Dendritic cell treated with granulocyte-macrophage colony-stimulating factor and Interleukin-4, amounts not matched to agents 40 ng/mL and 50 ng/mL, for 4 days (primary cell): ENCODE results near the gene SIT1.

Experiments used
- H3K27ac Mint-ChIP-seq: one replicate; pipeline ENCODE4 v1.8.0; 2022; ENCODE audit warnings: mild to moderate bottlenecking, mixed read lengths
- H3K27me3 Mint-ChIP-seq: one replicate; pipeline ENCODE4 v1.8.0; 2022; ENCODE audit warnings: mild to moderate bottlenecking, mixed read lengths
- H3K36me3 Mint-ChIP-seq: one replicate; pipeline ENCODE4 v1.8.0; 2022; ENCODE audit warnings: low read depth, mixed read lengths
- H3K4me1 Mint-ChIP-seq: one replicate; pipeline ENCODE4 v1.8.0; 2022; ENCODE audit warnings: low read depth, mixed read lengths
- H3K4me3 Mint-ChIP-seq: one replicate; pipeline ENCODE4 v1.8.0; 2022; ENCODE audit warnings: mild to moderate bottlenecking, moderate library complexity, mixed read lengths
- H3K9me3 Mint-ChIP-seq: one replicate; pipeline ENCODE4 v1.8.0; 2022; ENCODE audit warnings: mixed read lengths
- intact Hi-C: fragments of 100-400 bp; cut with micrococcal nuclease; formaldehyde crosslinking; loops from one replicate; pipeline ENCODE4 v1.15.0; 2022

Gene SIT1

DNA sequence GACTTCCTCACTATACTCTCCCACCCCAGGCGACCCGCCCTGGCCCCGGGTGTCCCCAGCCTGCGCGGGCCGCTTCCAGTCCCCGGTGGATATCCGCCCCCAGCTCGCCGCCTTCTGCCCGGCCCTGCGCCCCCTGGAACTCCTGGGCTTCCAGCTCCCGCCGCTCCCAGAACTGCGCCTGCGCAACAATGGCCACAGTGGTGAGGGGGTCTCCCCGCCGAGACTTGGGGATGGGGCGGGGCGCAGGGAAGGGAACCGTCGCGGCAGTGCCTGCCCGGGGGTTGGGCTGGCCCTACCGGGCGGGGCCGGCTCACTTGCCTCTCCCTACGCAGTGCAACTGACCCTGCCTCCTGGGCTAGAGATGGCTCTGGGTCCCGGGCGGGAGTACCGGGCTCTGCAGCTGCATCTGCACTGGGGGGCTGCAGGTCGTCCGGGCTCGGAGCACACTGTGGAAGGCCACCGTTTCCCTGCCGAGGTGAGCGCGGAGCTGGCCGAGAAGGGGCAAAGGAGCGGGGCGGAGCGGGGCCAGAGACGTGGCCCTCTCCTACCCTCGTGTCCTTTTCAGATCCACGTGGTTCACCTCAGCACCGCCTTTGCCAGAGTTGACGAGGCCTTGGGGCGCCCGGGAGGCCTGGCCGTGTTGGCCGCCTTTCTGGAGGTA lies 25.1 kb upstream of the SIT1 start:
- no peaks in the 10 kb centered on the region for H3K9me3 Mint-ChIP-seq
- H3K4me3 Mint-ChIP-seq = peak overlapping the region; percentile 66
- intact Hi-C loops = no loop called here
- H3K27me3 Mint-ChIP-seq = peaks cover 46% of the 10 kb centered on the region
- no peaks in the 10 kb centered on the region for H3K36me3 Mint-ChIP-seq
- peaks cover 9% of the 10 kb centered on the region for H3K4me1 Mint-ChIP-seq
- no peak overlapping the region for H3K27ac Mint-ChIP-seq

DNA sequence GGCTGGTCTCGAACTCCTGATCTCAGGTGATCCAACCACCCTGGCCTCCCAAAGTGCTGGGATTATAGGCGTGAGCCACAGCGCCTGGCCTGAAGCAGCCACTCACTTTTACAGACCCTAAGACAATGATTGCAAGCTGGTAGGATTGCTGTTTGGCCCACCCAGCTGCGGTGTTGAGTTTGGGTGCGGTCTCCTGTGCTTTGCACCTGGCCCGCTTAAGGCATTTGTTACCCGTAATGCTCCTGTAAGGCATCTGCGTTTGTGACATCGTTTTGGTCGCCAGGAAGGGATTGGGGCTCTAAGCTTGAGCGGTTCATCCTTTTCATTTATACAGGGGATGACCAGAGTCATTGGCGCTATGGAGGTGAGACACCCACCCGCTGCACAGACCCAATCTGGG lies 24.5 kb upstream of the SIT1 start:
- intact Hi-C loops = no loop called here
- H3K4me3 Mint-ChIP-seq = no peak overlapping the region
- H3K27me3 Mint-ChIP-seq = peaks cover 45% of the 10 kb centered on the region
- H3K27ac Mint-ChIP-seq = no peak overlapping the region
- H3K9me3 Mint-ChIP-seq = no peaks in the 10 kb centered on the region
- peaks cover 9% of the 10 kb centered on the region for H3K4me1 Mint-ChIP-seq
- H3K36me3 Mint-ChIP-seq = no peaks in the 10 kb centered on the region

DNA sequence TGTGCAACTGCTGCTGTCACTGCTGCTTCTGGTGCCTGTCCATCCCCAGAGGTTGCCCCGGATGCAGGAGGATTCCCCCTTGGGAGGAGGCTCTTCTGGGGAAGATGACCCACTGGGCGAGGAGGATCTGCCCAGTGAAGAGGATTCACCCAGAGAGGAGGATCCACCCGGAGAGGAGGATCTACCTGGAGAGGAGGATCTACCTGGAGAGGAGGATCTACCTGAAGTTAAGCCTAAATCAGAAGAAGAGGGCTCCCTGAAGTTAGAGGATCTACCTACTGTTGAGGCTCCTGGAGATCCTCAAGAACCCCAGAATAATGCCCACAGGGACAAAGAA lies 23.3 kb upstream of the SIT1 start:
- Mint-ChIP-seq H3K27me3 (peaks cover 42% of the 10 kb centered on the region), H3K4me3 (no peak overlapping the region), H3K36me3 (no peaks in the 10 kb centered on the region), H3K4me1 (peaks cover 9% of the 10 kb centered on the region), H3K9me3 (no peaks in the 10 kb centered on the region), H3K27ac (no peak overlapping the region)
- intact Hi-C loops = no loop called here

DNA sequence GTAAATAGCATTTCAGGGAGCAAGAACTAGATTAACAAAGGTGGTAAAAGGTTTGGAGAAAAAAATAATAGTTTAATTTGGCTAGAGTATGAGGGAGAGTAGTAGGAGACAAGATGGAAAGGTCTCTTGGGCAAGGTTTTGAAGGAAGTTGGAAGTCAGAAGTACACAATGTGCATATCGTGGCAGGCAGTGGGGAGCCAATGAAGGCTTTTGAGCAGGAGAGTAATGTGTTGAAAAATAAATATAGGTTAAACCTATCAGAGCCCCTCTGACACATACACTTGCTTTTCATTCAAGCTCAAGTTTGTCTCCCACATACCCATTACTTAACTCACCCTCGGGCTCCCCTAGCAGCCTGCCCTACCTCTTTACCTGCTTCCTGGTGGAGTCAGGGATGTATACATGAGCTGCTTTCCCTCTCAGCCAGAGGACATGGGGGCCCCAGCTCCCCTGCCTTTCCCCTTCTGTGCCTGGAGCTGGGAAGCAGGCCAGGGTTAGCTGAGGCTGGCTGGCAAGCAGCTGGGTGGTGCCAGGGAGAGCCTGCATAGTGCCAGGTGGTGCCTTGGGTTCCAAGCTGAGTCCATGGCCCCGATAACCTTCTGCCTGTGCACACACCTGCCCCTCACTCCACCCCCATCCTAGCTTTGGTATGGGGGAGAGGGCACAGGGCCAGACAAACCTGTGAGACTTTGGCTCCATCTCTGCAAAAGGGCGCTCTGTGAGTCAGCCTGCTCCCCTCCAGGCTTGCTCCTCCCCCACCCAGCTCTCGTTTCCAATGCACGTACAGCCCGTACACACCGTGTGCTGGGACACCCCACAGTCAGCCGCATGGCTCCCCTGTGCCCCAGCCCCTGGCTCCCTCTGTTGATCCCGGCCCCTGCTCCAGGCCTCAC lies 22.6 kb upstream of the SIT1 start, which contains the start of gene CA9:
Gene CA9 (plus strand): TSS at position 797 of the 893 bp plus-strand sequence. CDS start 32 bp downstream, at position 829.
- Mint-ChIP-seq H3K4me1 (peaks cover 9% of the 10 kb centered on the region), H3K9me3 (no peaks in the 10 kb centered on the region), H3K27me3 (peaks cover 40% of the 10 kb centered on the region), H3K36me3 (no peaks in the 10 kb centered on the region), H3K27ac (no peak within 1 kb of the TSS), H3K4me3 (no peak within 1 kb of the TSS)
- intact Hi-C loops = no loop called here

DNA sequence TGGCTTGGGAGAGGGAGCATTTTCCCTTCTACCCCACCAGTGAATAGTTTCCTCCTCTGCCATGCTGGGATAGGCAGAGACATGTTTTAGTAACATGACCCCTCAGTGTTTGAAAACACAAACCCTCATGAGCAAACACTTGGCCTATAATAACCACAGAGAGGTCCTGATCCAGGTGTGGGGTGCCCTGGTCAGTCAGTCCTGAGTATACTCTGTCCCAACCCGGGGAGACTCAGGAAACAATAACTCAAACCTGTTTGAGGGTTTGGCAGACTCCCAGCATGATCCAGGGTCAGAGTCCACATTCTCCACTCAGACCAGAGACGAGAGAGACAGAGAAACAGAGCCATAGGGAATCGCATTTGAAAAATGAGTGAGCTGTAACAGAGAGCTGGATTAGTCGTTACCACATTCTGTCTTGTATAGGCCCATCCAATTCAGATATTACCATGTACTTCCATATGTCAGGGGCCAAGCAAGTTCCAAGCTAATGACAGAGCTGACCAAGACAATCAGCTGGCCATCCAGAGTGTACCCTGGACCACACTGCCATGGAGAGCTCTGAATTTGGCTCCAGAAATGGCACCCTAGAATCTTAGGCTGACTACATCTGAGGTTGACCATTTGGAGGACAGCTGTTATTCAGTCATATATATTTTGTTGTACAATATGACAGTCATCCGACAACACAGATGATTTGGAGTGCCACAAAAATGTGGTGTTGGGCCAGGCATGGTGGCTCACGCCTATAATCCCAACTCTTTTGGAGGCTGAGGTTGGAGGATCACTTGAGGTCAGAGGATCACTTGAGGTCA lies 18.8 kb upstream of the SIT1 start:
- Mint-ChIP-seq H3K4me3 (no peak overlapping the region), H3K27me3 (peaks cover 16% of the 10 kb centered on the region), H3K4me1 (peaks cover 11% of the 10 kb centered on the region), H3K36me3 (no peaks in the 10 kb centered on the region), H3K27ac (no peak overlapping the region), H3K9me3 (no peaks in the 10 kb centered on the region)
- intact Hi-C loops = no loop called here

DNA sequence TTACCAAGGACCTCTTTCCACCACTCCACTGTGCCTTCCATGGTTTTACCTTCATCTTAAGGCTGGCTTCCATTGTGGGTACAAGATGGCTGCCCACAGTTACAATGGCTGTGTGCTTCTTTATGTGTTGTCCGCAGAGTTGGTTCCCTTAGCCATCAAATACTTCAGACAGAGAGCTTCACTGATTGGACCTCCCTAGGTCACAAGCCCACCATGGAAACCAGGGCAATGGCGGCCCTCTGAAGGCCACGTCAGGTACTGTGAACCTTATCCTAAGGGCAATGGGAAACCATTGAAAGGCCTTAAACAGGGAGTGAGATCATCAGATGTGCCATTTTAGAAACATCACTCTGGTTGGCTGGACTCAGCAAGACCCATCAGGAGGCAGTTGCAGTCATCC lies 17.2 kb upstream of the SIT1 start:
- Mint-ChIP-seq H3K9me3 (no peaks in the 10 kb centered on the region), H3K4me3 (no peak overlapping the region), H3K36me3 (no peaks in the 10 kb centered on the region), H3K27me3 (peaks cover 2% of the 10 kb centered on the region), H3K4me1 (peaks cover 20% of the 10 kb centered on the region), H3K27ac (no peak overlapping the region)
- intact Hi-C loops = no loop called here

DNA sequence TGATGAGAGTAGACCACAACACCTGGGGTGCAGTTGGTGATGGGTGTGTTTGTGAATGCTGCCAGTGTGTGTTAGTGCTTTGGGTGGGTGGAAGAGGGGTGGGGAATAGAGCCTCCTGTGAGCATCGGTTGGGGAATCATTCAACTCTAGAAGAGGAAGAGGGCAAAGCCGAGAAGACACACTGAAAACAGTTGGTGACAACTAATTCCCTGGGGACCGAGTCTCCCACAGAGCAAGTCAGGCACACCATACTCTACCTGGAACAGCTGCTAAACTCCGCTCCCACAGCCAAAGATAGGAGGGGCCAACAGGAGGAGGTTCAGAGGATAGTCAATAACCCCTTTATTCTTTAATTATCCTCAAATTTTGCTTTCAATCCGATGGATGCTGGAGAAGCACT lies 15.8 kb upstream of the SIT1 start:
- Mint-ChIP-seq H3K9me3 (no peaks in the 10 kb centered on the region), H3K27ac (no peak overlapping the region), H3K27me3 (peaks cover 2% of the 10 kb centered on the region), H3K36me3 (peaks cover 6% of the 10 kb centered on the region), H3K4me3 (no peak overlapping the region), H3K4me1 (peaks cover 33% of the 10 kb centered on the region)
- intact Hi-C loops = no loop called here

DNA sequence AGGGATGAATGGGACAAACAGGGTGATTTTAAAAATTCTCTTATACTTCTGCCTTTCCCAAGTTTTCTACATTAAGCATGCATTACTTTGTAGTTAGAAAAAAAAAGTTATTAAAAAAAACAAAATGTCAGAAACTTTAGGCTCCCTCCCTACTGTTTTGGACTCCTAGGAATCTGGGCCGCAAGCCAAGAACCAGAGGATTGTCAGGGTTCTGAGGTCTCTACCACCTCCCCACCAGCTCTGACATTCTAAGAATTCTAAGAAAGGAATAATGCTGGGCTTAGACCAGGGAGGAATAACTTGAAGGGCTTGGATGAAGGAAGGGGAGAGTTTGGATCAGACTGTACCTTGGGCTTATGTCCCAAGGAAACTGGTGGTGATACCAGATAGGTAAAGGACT lies 15.3 kb upstream of the SIT1 start:
- Mint-ChIP-seq H3K9me3 (no peaks in the 10 kb centered on the region), H3K4me1 (peaks cover 34% of the 10 kb centered on the region), H3K4me3 (no peak overlapping the region), H3K36me3 (peaks cover 11% of the 10 kb centered on the region), H3K27ac (no peak overlapping the region), H3K27me3 (peaks cover 2% of the 10 kb centered on the region)
- intact Hi-C loops = no loop called here

DNA sequence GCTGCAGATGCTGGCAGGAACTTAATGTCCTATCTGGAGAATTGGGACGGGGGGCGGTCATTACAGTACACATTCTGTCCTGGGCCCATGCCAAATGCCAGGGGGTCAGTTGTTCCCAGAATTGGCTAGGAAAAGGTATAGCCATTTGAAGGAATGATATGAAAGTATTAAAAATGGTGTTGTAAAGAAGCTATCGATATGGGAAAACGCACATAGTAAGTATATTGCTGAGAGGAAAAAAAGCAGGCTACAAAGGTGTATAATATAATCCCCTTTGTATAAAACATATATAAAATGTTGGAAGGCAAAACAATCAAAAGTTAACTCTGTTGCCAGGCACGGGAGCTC lies 14.7 kb upstream of the SIT1 start:
- Mint-ChIP-seq H3K27me3 (peaks cover 2% of the 10 kb centered on the region), H3K27ac (peak overlapping the region; percentile 56), H3K36me3 (peaks cover 17% of the 10 kb centered on the region), H3K4me3 (peak overlapping the region; percentile 85), H3K4me1 (peaks cover 40% of the 10 kb centered on the region), H3K9me3 (no peaks in the 10 kb centered on the region)
- intact Hi-C loops = no loop called here

DNA sequence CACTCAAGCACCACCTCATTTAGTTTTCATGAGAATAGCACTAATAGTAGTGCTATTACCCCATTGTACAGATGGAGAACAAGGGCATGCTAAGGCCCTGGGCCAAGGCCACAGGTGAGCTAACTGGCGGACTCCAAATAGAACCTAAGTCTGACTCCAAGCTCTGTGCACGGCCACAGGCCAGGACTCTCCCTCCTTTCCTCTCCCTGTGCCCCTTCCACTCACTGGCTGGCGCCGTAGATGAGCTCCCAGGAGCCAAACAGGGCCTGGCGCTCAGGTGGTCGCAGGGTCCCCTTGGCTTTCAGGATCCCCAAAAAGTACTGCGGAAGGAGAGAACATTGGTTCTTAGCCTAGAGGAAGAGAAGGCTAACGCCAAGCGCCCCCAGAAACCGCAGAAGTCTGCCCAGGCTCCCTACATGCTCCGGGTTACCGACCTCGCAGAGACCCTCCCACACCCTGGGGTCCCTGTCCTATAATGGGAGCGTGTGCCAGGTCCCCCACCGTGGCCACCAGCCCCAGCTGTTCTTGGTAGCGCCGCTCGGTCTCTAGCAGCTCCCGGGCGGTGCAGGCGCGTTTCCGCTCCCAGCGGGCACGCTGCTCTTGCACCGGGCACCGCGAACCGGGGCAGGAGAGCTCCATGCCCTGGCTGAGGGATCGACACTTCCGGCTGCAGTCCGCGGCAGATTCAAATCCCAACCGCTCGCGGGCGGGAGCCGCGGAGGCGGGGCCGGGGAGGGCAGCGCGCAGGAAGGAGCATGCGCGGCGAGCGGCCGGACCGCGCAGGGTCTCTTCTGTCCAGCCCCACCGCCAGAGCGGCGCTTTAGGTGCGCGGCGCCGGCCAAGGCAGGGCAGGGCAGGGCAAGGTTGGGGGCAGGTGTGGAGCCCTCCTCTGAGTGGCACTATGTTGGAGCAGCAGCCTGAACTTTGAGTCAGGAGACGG lies 14.1 kb upstream of the SIT1 start, which contains the start of gene ARHGEF39:
Gene ARHGEF39 (minus strand): TSS at position 665 of the 940 bp plus-strand sequence. CDS start 26 bp downstream, at position 639.
- H3K36me3 Mint-ChIP-seq = peaks cover 24% of the 10 kb centered on the region
- peaks cover 47% of the 10 kb centered on the region for H3K4me1 Mint-ChIP-seq
- peak within 1 kb of the TSS; percentile 85 for H3K4me3 Mint-ChIP-seq
- peaks cover 2% of the 10 kb centered on the region for H3K27me3 Mint-ChIP-seq
- intact Hi-C loops = no loop called here
- H3K9me3 Mint-ChIP-seq = no peaks in the 10 kb centered on the region
- peak within 1 kb of the TSS; percentile 56 for H3K27ac Mint-ChIP-seq

DNA sequence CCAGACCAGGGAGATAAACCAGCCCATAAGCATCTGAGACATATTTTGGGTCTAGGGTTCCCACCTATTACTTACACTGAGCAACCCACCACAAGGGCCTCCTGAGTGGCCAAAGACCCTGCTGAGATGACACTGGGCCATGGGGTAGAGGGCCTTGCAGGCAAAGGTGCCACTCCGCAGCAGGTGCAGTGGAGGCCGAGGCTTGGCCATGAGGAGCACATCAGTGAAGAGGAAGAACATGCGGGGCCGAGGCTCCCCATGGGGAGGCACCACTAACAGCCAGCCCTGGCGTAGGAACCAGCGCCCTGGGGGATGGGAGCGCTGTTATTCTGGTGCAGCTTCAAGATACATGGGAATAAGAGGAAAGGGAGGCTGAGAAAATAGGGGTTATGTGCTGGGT lies 11.7 kb upstream of the SIT1 start:
- Mint-ChIP-seq H3K4me1 (peaks cover 60% of the 10 kb centered on the region), H3K4me3 (no peak overlapping the region), H3K27me3 (no peaks in the 10 kb centered on the region), H3K27ac (peak overlapping the region; percentile 39), H3K9me3 (no peaks in the 10 kb centered on the region), H3K36me3 (peaks cover 37% of the 10 kb centered on the region)
- intact Hi-C loops = no loop called here

DNA sequence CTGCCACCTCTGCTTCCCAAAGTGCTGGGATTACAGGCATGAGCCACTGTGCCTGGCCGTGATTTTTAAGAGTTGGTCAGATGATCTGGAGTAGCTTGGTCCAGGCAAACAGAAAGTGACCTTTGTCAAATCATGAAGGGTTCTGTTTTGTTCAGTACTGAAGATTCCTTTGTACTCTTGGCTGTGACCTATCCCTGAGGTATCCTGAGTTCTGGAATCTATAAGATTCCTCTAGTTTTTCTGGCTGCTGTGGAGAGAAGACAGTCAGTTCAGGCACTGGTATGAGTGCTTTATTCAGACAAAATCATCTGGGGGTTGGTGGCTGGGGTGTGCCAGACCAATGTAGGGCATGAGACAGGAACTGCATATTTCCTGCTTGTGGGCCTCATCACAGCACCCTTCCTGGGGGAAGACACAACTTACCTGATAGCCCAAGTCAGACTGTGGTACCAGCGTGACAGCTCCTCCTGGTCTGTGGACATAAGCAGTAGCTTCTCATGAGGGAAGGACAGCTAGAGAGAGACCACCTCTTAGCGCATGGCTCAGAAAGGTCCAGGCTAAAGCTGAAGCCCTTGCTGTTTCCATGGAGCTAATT lies 11.1 kb upstream of the SIT1 start:
- Mint-ChIP-seq H3K4me3 (no peak overlapping the region), H3K9me3 (no peaks in the 10 kb centered on the region), H3K4me1 (peaks cover 66% of the 10 kb centered on the region), H3K27ac (peak overlapping the region; percentile 39), H3K27me3 (no peaks in the 10 kb centered on the region), H3K36me3 (peaks cover 37% of the 10 kb centered on the region)
- intact Hi-C loops = no loop called here

DNA sequence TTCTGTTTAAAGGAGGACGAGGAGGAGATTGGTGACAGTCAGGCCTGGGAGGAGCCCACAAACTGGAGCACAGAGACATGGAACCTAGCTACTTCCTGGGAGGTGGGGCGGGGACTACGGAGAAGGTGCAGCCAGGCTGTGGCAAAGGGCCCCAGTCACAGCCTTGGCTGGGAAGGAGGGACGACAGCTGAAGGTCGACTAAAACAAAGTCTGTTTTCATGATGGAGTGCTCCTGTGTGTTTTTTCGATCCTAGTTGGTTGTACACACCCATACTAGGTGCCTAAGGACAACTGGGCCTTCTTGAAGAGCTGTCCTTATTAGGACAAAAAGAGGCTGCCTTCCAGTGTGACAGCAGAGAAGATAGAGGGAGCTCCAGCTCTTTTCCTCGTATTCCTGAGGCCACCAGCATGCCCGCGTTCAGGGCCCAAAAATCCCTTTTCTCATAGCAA lies 10.3 kb upstream of the SIT1 start:
- no peak overlapping the region for H3K4me3 Mint-ChIP-seq
- H3K27me3 Mint-ChIP-seq = no peaks in the 10 kb centered on the region
- H3K9me3 Mint-ChIP-seq = no peaks in the 10 kb centered on the region
- intact Hi-C loops = no loop called here
- H3K27ac Mint-ChIP-seq = no peak overlapping the region
- peaks cover 75% of the 10 kb centered on the region for H3K4me1 Mint-ChIP-seq
- H3K36me3 Mint-ChIP-seq = peaks cover 37% of the 10 kb centered on the region
